NK-92 (cell line): ENCODE measurements around the gene TNFRSF6B.
"Not testable (repeated sequence)": the region's sequence is repeated elsewhere in the genome, so short reads cannot be mapped to it uniquely, and the experiment has no call there.

Experiments
- DNase-seq: peaks from one replicate; lab custom pipeline; 2025; ENCODE audit not compliant: unreplicated experiment; lab: John Stamatoyannopoulos, UW

The TNFRSF6B gene

DNA sequence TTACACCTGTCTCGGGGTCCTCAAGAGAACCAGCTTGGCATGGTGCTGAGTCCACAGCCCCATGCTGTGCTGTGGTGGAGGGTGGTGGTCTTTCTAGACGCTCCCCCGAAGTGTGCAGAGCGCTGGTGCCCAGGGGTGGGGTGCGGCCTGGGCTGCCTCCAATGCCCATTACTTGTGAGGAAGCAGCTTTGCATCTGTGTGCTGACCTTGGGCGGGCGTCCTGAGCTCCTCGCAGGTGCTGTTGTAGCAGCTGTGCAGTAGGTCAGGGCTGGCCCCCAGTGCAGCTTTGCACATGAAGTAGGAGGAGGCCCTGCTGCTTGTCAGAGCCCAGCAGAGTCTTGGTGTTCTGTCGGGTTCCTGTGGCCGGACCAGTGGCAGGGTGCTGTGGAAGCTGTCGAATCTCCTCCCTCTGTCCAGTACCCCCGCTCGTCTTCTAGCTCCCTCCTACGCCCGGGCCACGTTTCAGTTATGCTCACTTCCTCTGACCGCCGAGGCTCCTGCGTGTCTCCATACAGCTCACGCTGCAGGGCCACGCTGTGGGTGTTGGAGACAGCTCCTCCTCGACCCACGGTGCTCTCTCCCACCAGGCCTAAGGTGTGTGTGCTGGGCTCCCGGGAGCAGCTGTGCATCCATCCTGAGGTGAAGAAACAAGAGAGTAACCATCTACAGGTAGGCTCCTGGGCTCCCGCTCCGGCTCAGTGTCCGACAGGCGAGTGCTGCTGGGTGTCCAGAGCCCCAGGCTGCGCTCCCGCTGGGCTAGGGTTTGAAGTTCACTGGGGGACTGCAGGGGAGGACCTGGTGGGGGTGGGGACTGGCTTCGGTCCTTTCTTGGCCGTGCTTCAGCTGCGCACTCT is 34.3 kb upstream of the TNFRSF6B start:
- DNase-seq: no peak

DNA sequence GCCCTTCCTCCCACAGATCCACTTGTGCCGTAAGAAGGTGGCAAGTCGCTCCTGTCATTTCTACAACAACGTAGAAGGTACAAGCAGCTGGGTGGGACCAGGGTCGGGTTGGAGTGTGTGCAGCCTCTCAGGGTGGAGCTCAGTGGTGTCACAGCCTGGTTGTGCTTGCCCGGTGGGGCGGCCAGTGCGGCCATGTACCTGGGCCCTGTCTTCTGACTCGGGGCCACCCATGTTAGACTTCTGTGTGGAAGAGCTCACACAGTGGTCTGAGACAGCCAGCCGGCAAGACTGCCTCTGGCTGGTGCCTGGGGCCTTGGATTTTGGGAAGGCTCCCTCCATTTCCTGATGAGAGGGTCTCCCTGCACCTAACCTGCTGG is 33.7 kb upstream of the TNFRSF6B start:
- DNase-seq: no peak

DNA sequence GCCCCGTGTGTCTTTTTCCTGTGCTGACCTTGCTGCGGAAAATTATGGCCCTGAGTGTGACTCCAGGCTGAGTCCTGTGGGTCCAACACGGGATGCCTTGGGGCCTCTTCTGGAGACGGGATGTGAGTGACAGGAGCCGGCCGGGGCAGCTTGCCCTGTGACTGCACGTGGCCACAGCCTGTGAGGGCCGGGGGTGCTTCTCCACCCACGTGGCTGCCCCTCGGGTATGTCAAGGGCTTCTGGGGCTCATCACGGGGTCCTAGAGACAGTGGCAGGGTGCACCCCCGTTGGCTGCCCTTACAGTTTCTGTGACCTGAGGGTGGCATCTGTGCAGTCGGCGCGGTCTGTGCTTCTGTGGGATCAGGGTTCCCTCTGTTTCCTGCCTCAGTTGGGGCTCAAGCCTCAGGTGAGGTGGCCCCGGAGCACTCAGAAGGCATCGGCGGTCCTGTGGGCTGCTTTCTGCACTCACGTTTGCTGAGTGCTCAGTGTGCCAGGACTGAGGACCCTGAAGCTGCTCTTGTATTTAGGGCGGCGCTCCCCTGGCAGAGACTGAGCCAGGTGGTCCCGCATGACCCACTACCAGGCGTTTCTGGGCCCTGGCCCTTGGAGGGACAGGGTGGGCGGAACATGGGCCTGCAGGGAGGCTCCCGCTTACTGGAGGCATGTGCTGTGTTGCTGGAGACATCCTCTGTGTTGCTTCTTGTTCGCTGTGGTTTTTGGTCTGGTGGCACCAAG is 33.0 kb upstream of the TNFRSF6B start:
- DNase-seq: no peak

DNA sequence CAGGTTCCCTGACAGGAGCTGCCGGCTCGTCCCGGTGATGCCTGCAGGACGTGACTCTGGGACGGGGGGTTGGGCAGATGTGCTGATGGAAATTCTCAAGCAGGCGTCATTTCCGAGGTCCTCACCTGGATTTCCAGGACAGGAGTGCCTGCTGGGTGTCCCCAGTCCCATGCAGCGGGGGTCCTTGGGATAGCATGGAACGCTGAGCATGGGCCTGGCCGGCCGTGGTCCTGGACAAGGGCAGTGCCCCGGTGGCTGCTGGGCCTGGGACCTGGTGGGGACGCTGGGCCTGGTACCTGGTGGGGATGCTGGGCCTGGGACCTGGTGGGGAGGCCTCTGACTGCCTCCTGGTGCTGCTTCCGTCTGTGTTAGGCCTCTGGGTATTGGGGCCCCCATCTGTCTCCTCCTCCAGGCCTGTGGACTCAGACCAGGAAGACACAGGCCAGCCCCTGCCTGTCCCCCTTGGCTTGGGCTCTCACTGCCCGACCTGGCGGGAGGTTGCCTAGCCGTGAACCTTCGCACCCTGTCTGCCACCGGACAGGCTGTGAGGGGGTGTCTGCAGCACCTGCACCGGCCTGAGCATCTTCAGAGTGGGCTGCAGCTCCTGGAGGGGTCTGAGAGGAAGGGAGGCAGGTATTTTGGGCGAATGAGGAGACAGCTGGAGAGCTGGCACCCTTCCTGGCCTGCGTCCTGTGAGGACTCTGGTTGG is 32.2 kb upstream of the TNFRSF6B start:
- no peak for DNase-seq

DNA sequence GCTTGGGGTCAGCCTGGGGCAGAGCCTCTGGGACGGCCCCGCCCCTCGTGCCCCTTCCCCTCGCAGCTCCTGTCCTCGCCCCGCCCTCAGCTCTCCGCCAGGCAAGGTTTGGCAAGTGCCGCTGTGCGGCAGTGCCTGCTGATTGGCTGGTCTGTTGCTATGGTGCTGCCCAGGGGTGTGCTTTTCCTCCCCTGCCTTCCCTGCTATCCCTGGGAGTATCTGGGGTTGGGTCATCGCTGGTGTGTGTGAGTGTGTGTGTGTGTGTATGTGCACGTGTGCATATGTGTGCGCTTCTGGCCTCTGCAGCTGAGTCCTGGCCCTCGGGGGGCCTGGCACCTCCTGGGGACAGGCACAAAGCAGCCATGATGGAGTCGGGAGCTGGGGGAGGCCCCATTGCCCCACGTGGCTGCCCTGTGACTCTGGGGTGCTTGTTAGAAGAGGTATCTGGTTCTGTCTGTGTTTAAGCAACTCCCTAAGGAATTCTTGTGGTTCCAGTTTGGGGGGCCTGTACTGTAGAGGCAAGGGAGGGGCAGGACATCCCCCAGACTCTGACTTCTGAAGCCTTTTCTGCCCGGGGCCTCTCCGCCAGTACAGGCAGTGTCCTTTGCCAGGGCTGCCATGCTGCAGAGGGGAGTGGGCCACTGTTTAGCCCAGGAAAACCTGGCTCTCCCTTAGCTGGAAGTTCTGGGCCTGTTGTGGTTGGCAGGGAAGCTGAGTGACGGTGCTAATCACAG is 31.4 kb upstream of the TNFRSF6B start:
- DNase-seq: no peak

DNA sequence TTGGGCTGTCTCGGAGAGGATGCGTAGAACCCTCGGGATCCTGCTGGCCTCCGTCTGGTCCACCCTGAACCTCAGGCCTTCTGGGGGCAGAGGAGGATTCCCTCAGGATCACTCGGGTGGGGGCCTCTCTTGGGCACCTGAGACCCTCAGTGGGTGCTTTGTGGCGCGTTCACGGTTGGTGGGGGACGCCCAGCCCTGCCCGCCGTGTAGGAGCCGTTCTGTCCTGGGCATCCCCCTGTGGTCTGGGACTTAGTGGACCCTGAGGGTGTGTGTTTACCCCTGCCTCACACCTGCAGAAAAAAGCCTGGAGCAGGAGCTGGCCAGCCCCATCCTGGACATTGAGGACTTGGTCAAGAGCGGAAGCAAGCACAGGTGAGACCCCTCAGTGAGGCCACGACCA is 30.7 kb upstream of the TNFRSF6B start:
- no peak for DNase-seq

DNA sequence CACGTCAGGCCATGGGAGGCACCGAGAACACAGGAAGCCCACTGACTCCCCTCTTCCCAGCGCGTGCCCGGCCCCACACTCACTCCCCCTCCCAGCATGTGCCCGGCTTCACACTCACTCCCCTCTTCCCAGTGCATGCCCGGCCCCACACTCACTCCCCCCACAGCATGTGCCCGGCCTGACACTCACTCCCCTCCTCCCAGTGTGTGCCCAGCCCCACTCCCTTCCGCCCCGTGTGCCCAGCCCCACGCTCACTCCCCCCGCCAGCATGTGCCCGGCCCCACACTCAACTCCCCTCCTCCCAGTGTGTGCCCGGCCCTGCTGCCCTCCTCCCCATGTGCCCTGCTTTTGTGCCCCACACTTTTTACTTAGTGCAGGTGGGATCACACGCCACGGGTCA is 28.6 kb upstream of the TNFRSF6B start:
- DNase-seq: no peak

DNA sequence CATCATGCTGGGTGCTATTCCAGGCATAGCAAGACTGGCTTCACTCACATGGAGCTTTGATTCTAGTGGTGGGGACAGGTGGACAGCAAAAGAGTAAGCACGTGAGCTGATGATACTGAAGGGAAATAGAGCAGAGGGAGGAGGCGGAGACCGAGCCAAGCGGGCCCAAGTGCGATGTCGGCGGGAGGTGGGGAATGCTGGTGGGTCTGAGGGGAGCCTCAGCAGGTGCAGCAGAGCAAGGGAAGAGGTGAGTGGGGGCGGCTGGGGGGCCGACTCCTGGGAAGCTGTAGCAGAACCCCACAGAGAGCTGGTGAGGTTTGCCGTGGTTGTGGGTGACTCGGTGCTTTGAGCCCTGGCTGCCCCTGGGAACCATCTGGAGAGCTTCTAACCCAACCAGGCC is 28.1 kb upstream of the TNFRSF6B start:
- no peak for DNase-seq

DNA sequence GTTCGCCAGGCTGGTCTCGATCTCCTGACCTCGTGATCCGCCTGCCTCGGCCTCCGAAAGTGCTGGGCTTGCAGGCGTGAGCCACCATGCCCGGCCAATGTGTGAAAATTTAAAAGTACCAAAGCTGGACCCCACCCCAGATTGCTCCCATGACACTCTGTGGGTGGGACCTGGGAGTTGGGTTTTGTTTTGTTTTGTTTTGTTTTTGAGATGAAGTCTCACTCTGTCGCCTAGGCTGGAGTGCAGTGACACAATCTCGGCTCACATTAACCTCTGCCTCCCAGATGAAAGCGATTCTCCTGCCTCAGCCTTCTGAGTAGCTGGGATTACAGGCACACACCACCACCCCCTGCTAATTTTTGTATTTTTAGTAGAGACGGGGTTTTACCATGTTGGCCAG is 24.8 kb upstream of the TNFRSF6B start:
- DNase-seq: not testable (repeated sequence)

DNA sequence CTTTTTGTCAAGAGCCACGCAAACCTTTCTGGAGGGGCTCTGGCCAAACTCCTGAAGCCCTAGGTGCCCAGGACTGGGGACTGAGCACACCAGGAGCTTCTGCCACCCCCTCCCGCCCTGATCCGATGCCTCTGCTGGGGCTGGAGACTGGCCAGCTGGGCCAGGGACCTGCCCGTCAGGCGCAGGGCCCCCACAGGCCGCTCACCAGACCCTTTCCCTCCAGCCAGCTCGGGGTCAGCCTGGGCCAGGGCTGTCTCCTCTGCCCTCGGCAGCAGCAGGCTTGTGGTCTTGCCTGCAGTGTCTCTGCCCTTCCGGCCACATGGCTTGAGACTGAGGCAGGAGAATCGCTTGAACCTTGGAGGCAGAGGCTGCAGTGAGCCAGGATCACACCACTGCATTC is 23.8 kb upstream of the TNFRSF6B start:
- DNase-seq: no peak

DNA sequence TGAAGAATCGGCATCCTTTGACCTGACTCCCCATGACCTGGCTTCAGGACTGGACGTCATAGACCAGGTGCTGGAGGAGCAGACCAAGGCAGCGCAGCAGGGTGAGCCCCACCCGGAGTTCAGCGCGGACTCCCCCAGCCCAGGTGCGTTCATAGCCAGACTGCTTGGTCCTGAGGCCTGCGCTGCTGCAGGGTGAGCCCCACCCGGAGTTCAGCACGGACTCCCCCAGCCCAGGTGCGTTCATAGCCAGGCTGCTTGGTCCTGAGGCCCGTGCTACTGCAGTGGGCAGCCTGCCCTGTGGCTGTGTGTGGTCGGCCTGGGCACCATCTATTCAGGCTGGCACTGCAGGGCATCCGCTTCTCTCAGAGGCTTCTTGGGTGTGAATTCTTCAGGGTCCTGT is 22.5 kb upstream of the TNFRSF6B start:
- DNase-seq: no peak

DNA sequence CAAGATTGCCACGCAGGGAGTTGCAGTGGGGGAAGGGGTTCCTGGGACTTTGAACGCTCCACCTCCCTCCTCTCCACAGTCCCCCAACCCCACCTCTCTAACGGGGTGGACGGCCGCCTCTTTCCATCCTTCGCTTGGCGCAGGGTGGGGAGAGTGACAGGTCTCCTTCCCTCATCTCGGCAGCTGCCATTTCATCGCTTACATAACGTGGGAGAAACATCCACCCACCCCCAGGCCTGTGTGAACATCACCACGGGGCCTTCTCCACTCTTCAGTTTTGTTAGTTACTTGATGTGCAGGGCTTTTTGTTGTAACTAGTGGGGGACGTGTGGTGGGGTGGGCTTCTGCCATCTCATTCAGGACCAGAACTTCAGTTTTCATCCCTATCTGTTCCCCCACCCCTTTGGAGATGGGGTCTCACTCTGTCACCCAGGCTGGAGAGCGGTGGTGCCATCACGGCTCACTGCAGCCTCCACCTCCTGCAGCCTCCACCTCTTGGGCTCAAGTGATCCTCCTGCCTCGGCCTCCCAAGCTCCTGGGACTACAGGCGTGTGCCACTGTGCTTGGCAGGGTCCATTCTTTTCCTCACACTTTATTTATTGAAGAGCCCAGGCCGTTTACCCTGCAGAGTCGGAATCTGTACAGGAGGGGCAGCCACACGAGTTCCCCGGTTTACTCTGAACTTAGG is 20.6 kb upstream of the TNFRSF6B start:
- DNase-seq: no peak

DNA sequence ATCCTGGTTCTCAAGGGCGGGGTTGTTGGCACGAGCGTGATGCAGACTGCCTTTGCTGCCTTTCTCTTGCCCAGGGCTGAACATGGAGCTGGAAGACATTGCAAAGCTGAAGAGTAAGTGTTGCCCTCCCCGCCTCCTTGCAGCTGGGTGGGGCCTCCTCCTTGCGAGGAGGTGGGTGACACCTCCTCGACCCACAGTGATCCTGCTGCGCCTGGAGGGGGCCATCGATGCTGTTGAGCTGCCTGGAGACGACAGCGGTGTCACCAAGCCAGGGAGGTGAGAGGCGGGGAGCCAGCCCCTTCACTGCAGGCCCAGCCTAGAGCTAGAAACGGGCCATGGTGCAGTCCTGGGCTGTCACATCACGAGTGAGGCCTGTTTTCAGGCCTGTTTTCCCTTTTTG is 18.4 kb upstream of the TNFRSF6B start:
- no peak for DNase-seq

DNA sequence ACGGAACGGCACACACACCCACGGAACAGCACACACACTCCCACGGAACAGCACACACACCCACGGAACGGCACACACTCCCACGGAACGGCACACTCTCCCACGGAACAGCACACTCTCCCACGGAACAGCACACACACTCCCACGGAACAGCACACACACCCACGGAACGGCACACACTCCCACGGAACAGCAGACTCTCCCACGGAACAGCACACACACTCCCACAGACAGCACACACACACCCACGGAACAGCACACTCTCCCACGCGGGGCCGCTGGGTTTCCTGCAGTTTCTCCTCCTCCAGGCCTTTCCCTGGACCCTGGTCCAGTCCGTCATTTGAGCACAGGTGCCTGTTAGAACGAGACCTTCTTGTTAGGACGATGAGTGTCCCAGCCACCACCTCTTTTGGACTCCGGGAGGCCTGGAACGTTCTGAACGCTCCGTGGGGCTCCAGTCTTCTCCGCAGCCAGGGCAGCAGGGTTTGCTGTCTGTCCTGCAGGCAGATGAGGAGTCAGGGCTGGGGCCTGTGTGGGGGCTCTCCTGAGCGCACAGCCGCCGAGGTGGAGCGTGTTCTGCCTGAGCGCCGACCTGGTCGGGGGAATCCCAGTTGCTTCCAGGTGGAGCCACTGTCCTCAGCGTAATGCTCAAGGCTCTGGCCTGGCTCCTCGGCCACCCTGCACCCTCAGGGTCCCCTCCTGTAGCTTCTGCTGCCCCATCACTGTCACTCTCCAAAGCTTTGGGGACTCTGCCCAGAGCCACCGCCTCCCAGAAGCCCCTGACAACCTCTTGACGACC is 17.6 kb upstream of the TNFRSF6B start:
- no peak for DNase-seq

DNA sequence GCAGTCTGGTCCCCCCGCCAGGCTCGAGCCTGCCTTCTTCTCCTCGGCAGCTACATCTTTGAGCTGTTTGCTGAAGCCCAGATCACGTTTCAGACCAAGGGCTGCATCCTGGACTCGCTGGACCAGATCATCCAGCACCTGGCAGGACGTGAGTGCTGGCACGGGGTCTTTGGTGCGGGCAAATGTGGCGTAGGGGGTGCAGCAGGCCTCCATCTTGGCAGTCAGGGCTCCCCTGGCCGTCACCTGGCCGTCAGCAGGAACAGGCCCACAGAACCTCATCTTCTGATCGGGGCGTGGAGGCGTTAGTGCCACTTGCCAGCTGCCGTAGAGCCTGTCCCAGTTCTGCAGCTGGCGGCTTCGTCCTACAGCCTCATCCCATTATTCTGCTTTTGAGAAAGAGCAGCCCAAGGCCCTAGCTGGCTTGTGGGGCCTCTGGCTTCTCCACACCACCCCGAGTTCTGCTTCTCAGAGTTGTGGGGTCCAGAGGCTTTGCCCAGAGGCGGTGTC is 16.6 kb upstream of the TNFRSF6B start:
- no peak for DNase-seq

DNA sequence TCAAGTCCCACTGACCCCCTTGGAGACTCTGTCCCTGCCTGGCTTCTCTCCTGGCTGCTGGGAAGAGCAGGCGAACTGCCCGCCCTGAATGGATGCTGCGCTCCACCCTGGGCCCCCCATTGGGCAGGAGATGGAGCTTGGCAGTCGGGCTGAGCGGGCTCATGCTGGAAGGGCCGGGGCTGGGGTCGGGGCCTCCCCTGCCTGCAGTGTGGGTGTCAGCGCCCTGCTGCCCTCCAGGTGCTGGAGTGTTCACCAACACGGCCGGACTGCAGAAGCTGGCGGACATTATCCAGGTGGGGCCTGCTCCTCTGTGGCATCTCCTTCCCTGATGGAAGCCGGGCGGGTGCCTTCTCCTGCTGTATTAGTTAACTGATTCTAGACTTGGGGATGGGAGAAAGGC is 16.0 kb upstream of the TNFRSF6B start:
- no peak for DNase-seq

DNA sequence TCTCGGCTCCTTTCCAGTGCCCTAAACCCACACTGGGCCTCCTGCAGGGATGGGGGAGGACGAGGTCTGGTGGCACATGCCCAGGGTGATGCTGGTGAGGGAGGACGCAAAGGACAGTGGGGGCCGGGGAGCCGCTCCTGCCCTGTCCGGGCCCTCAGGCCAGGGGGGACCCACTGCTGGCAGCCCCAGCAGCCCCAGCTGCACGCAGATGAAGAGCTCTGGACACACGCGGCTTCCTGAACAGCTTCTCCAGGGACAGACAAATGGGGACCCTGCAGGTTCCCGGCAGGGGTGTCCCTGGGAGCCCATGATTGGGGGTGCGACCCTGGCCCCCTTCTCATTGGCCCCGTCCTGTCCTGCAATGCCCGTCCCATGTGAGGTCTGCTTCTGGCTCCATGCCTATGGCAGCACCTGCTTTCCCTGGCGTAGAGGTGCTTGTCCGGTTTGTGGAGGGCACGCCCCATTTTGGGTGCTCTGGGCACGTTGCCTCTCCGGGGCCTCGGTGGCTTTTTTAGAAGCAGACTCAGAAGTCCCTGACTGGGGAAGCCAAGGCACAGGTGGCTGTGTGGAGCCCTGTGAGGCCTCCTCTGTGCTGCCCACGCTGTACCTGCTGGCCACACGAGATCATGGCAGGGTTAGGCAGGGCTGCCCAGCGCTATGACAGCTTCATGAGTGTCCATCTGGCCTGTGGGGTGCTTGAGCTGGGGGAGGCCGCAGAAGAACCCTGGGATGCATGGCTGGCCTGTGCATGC is 15.4 kb upstream of the TNFRSF6B start:
- DNase-seq: no peak

DNA sequence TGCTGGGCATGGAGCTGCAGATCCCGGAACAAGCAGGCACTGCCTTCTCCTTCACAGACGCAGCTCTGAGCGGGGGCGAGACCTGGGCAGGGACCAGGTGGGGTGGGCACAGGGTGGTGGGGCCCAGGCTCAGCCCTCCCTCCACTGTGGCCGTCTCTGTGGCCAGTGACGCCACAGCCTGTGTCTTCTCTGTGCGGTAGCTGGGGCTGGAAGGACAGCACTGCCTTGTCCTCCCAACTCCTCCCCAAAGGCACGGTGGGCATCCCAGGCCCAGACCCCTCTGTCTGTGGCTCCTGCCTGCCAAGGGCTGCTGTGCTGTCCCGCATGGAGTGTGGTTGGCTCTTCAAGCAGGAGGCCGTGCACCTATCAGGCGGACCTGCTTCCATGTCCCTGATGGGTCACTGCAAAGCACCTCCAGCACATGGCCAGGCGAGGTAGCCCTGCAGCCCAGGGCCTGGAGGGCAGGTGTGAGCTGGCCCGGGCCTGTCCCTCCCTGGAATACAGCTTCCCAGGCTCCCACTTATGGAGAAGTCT is 14.8 kb upstream of the TNFRSF6B start:
- DNase-seq: no peak
